Testis (tissue), 2 donors: ENCODE data around the gene ABCA4.

Experiments used
- CTCF ChIP-seq, 3 experiments: fragments of 450-650 bp in 2 of 3; fragments of 200-600 bp in 1 of 3; sonication (generic) in 1 of 3; IDR thresholded peaks; one replicate each; pipeline ENCODE4 v1.5.1; 2016 to 2019; ENCODE audit warnings: antibody characterized with exemption in 3 of 3, mild to moderate bottlenecking in 2 of 3, moderate library complexity in 1 of 3
- POLR2A ChIP-seq: fragments of 450-650 bp; IDR thresholded peaks from one replicate; pipeline ENCODE4 v1.6.1; 2017; ENCODE audit warnings: antibody characterized with exemption, mild to moderate bottlenecking, moderate library complexity

GRCh38 chr1:94124538-94124937 lies 3.6 kb upstream of the ABCA4 start:
- TF ChIP-seq CTCF (IDR thresholded peaks at IDR 0.05), result no peak
- TF ChIP-seq POLR2A, result no peak
